ENCODE data around the gene HSPA2.
"Not testable (repeated sequence)": the region's sequence is repeated elsewhere in the genome, so short reads cannot be mapped to it uniquely, and the experiment has no call there.

The HSPA2 gene

DNA sequence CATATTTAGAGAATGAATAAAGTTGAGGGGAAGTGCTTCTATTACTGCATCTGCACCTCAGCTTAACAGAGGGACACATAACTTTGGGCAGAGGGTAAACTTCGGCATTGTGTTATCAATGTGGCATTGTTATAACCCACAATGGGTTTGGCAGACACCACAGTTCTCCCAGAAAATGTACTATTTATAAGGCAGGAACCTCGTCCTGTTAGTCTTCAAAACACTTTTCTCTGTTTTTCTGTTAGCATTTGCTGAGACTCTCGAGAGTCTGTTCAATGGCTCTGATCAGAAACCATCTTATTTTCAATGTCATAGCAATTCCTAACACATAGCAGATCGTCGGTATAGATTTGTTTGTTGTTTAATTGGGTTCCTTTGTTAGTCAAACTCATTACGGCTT, 23.2 kb downstream of the HSPA2 start:
- H3K9me3 Mint-ChIP-seq: no peaks in the 10 kb centered on the region
- H3K36me3 Mint-ChIP-seq (ENCODE audit: low read depth): no peaks in the 10 kb centered on the region
- H3K4me3 Mint-ChIP-seq: no peak overlapping the region
- peaks cover 40% of the 10 kb centered on the region for H3K27me3 Mint-ChIP-seq (ENCODE audit: low read depth)
- H3K27ac Mint-ChIP-seq: no peak overlapping the region
- peaks cover 7% of the 10 kb centered on the region for H3K4me1 Mint-ChIP-seq (ENCODE audit: low read depth)

DNA sequence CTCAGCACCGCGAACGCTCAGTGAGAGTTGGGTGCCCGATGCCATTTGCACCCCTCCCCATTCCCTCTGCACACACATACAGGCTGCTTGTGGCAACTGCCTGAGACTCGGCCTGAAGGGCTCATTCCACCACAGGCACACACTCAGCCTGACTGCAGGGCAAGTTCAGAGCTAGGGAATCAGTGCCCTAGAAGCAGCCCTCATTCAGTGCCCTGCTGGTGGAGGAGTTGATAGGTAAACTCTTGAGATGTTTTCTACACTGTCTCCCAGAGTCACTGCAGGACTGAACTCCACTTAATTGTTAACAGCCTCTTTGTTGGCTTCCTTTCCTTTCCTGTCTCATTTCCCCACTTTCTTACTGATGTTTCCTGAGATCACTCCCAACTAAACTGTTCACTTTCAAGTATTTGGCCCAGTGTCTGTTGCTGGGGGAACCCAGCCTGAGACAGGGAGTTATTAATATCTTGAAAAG, 26.1 kb downstream of the HSPA2 start:
- H3K4me3 Mint-ChIP-seq: no peak overlapping the region
- H3K9me3 Mint-ChIP-seq: no peaks in the 10 kb centered on the region
- peaks cover 2% of the 10 kb centered on the region for H3K4me1 Mint-ChIP-seq (ENCODE audit: low read depth)
- H3K27ac Mint-ChIP-seq: no peak overlapping the region
- peaks cover 40% of the 10 kb centered on the region for H3K27me3 Mint-ChIP-seq (ENCODE audit: low read depth)
- H3K36me3 Mint-ChIP-seq (ENCODE audit: low read depth): no peaks in the 10 kb centered on the region

DNA sequence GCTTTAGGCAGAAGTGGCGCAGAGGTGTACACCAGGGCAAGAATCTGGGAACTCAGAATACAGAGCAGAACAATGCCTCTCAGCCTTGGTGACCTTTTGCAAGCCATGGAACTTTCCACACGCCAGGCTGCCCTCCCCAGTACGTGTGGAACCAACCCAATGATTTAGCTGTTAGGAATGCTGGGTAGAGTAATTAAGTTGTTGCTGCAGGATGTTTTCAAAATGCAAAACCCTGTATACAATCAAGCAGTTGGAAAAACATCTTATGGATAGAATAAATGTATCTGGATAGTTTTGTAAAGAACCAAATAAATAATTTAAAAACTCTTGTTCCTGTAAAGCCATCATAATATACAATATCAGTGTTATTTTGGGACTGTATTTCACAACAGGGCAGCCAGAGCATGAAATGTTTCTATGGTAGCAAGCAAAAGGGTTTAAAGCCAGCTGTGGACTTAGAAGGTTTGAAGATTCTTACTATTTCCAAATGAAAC, 28.6 kb downstream of the HSPA2 start:
- Mint-ChIP-seq H3K9me3 (no peaks in the 10 kb centered on the region), H3K27ac (no peak overlapping the region), H3K36me3 (ENCODE audit: low read depth) (no peaks in the 10 kb centered on the region), H3K27me3 (ENCODE audit: low read depth) (peaks cover 30% of the 10 kb centered on the region), H3K4me3 (no peak overlapping the region), H3K4me1 (ENCODE audit: low read depth) (no peaks in the 10 kb centered on the region)

DNA sequence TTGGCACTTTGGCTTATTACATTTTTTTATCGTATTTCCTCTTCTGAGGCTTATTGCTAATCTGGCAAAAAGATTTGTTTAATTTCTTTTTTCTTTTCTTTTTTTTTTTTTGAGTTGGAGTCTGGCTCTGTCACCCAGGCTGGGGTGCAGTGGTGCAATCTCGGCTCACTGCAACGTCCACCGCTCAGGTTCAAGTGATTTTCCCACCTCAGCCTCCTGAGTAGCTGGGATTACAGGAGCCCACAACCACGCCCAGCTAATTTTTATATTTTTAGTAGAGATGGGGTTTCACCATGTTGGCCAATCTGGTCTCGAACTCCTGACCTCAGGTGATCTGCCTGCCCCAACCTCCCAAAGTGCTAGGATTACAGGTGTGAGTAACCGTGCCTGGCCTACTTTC, 29.1 kb downstream of the HSPA2 start:
- H3K27ac Mint-ChIP-seq; H3K4me3 Mint-ChIP-seq; H3K36me3 Mint-ChIP-seq (ENCODE audit: low read depth); H3K9me3 Mint-ChIP-seq; H3K4me1 Mint-ChIP-seq (ENCODE audit: low read depth): not testable (repeated sequence)
- peaks cover 25% of the 10 kb centered on the region for H3K27me3 Mint-ChIP-seq (ENCODE audit: low read depth)

DNA sequence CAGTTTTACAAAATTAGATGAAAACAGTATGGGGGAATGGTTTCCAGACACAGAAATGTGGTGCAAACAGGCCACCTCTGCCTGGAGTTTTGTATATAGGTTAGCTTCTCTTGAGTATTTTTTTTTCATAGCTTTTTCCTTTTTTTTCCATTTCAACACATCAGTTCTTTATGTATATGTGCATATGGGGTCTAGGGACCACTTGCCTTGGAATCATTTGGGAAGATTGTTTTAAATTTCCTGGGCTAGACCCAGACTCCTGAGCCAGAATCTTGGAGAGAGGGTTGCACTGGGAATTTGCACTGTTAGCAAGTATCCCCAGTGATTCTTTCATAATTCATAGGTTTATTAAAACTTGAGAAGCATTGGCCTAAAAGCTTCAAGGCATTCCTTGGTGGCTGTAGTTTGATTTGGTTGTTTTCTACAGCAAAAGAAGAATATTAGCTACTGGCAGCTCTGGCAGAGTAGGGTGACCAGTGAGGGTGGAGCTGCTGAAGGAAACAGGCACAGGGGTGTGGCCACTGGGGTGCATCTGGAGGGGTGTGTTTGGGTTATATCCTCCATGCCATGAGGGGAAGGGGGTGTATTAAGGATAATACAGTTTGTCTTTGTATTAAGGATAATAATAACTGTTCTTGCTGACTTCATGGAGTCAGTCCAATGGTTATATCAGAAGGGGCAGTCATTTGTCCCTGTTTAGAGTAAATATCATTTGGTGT, 32.0 kb downstream of the HSPA2 start:
- Mint-ChIP-seq H3K4me1 (ENCODE audit: low read depth) (no peaks in the 10 kb centered on the region), H3K27ac (no peak overlapping the region), H3K9me3 (no peaks in the 10 kb centered on the region)

DNA sequence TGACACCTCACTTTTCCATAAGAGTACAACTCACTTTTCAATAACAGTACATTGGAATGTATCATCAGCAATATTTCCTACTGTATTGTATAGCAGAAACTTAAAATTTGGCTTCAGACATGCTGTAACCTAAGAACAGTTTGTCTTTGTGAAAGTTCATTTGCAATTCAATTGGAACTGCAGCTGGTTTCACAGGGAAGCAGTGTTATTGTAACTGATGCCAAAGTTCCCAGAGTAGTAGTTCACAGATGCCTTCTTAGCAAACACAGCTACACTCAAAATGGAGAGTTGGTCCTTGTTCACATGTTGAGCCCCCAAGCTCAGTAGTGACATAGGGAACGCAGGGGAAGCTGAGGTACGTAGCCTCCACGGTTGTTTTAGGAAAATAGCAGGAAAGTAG, 32.6 kb downstream of the HSPA2 start:
- Mint-ChIP-seq H3K36me3 (ENCODE audit: low read depth) (no peaks in the 10 kb centered on the region), H3K27ac (no peak overlapping the region), H3K27me3 (ENCODE audit: low read depth) (peaks cover 6% of the 10 kb centered on the region)

More for the DNA sequence above, 32.0 kb downstream of the HSPA2 start:
- Mint-ChIP-seq H3K36me3 (ENCODE audit: low read depth) (no peaks in the 10 kb centered on the region), H3K4me3 (no peak overlapping the region), H3K27me3 (ENCODE audit: low read depth) (peaks cover 7% of the 10 kb centered on the region)

DNA sequence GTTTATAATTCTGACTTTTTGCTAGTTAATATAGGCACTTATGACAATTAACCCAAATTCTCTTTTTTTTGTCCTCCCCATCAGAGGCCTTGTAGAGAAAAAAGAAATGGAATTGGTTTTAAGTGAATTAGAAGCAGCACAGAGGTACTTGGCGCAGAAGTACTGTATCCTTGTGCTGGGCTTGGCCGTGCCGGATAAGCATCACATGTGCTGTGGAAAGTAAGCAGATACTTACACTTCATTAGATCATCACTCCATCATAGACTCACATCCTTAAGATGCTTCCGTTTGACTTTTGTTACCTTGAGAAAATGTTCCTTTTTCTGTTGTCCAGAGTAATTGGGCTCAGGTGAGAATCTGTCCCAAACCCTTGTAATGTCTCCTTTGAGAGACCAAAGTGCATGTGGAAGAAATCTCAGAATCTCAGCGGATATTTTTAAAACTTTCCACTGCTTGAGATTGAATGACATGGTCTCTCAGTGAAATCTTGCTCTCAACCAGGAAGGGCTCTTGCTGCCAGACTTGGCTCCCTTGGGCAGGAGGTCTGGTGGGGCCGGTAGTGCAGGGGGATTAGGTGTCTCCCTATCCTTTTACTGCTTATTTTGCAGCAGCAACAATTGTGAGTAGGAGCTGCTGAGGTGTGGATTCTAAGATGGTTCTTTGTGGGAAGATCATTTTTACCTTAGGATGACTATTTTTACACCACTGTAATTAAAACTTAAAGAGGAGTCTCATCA, 34.0 kb downstream of the HSPA2 start:
- Mint-ChIP-seq H3K4me1 (ENCODE audit: low read depth) (no peaks in the 10 kb centered on the region), H3K36me3 (ENCODE audit: low read depth) (no peaks in the 10 kb centered on the region), H3K27ac (no peak overlapping the region), H3K9me3 (no peaks in the 10 kb centered on the region), H3K4me3 (no peak overlapping the region), H3K27me3 (ENCODE audit: low read depth) (peaks cover 8% of the 10 kb centered on the region)

More for the DNA sequence above, 32.6 kb downstream of the HSPA2 start:
- Mint-ChIP-seq H3K4me3 (no peak overlapping the region), H3K9me3 (no peaks in the 10 kb centered on the region), H3K4me1 (ENCODE audit: low read depth) (no peaks in the 10 kb centered on the region)

DNA sequence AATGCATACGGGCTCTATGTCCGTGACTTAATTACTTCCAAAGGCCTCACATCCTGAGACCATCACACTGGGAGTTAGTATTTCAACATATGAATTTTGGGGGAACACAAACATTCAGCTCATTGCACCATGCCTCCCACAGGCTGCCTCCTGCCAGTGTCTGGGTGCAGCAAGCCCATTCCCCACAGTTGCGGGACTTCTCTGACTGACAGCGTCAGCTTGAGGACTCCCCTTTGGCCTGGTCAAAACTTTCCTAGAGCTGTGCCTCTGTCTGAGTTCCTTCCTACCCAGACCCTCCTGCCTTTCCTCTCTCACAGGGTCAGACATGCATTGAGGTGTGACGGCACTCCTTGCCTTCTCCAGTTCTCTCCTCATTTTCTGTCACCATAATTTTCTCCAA, 36.7 kb downstream of the HSPA2 start:
- Mint-ChIP-seq H3K36me3 (ENCODE audit: low read depth) (no peaks in the 10 kb centered on the region), H3K27ac (no peak overlapping the region), H3K27me3 (ENCODE audit: low read depth) (peaks cover 5% of the 10 kb centered on the region), H3K9me3 (no peaks in the 10 kb centered on the region), H3K4me3 (no peak overlapping the region), H3K4me1 (ENCODE audit: low read depth) (no peaks in the 10 kb centered on the region)

DNA sequence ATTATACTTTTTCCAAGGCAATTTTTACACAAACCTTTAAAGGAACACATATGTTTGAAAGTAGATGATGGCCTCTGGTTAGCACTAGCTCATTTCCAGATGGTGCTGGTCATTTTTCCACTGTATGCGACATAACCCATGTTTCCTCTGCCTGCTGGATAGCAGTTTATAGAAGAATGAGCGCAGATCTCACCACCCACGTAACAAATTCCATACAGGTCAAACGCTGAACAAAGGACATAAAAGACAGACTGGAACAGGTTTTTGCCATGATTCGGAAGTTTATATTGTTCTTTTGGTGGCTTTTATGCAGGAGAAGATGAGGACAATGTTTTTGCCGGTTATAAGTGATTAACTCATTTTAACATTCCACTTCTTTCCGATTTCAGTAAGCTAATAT, 39.9 kb downstream of the HSPA2 start:
- H3K4me3 Mint-ChIP-seq: no peak overlapping the region
- no peak overlapping the region for H3K27ac Mint-ChIP-seq
- peaks cover 5% of the 10 kb centered on the region for H3K27me3 Mint-ChIP-seq (ENCODE audit: low read depth)
- no peaks in the 10 kb centered on the region for H3K9me3 Mint-ChIP-seq
- H3K36me3 Mint-ChIP-seq (ENCODE audit: low read depth): no peaks in the 10 kb centered on the region
- H3K4me1 Mint-ChIP-seq (ENCODE audit: low read depth): no peaks in the 10 kb centered on the region

DNA sequence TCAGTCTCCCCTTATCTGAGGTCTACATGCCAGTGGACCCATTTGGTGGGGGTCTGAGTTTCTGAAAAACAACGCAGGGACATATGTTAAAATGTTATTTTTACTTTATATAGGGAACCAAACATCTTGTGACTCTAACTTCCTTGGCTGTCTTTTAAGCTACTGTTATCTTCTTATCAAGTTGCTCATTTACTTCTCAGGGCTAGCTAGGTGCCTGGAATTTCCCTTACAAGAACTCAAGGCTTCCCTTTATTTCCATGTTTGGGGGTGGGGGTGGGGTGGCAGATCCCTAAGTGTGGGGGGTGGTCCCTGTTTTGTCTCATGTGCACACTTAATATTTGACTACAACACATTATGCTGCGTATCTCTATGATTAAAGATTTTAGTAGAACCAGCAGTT, 40.8 kb downstream of the HSPA2 start:
- Mint-ChIP-seq H3K4me3 (no peak overlapping the region), H3K27ac (no peak overlapping the region), H3K36me3 (ENCODE audit: low read depth) (no peaks in the 10 kb centered on the region), H3K4me1 (ENCODE audit: low read depth) (no peaks in the 10 kb centered on the region), H3K27me3 (ENCODE audit: low read depth) (peaks cover 5% of the 10 kb centered on the region), H3K9me3 (no peaks in the 10 kb centered on the region)

DNA sequence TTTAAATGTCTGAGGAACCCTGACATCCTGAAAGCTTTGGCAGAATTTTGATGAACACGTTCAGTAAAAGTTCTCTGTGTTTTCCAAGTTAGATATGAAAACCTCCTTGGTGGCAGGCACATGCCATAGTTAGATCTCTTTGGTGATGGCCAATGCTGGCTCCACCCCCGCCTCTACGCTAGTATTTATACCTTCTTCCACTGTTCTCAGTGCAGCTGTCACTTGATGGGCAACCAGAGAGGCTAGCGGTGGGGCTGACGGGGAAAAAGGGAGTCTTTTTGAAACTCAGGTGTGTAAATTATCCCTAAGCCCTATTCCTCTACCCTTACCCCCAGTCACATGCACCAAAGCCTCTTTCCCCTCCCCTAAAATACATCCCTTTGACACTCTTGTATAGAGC, 41.3 kb downstream of the HSPA2 start:
- H3K27ac Mint-ChIP-seq: no peak overlapping the region
- no peaks in the 10 kb centered on the region for H3K36me3 Mint-ChIP-seq (ENCODE audit: low read depth)
- no peaks in the 10 kb centered on the region for H3K9me3 Mint-ChIP-seq
- H3K27me3 Mint-ChIP-seq (ENCODE audit: low read depth): peaks cover 5% of the 10 kb centered on the region
- no peaks in the 10 kb centered on the region for H3K4me1 Mint-ChIP-seq (ENCODE audit: low read depth)
- H3K4me3 Mint-ChIP-seq: no peak overlapping the region

DNA sequence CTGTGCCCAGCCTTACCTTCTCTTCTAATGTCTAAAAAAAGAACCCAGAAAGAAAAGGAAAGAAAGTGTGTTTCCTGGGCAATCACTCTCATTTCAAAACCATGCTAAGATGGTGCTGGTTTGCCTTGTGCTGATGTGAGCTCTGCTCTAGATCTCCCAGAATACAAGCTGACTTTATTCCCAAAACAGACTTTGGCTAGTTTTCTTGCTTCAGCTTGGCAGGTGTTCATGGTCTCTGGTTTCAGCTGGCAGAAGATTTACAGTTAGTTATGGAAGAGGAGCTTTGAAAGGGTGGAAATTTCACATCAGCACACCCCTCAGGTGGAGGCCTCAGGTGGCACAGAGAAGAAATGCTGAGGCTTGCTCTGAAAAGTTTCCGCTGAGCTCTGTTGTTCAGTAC, 43.6 kb downstream of the HSPA2 start:
- no peak overlapping the region for H3K27ac Mint-ChIP-seq
- H3K9me3 Mint-ChIP-seq: no peaks in the 10 kb centered on the region
- no peaks in the 10 kb centered on the region for H3K4me1 Mint-ChIP-seq (ENCODE audit: low read depth)
- H3K36me3 Mint-ChIP-seq (ENCODE audit: low read depth): no peaks in the 10 kb centered on the region
- no peak overlapping the region for H3K4me3 Mint-ChIP-seq
- H3K27me3 Mint-ChIP-seq (ENCODE audit: low read depth): peaks cover 4% of the 10 kb centered on the region

DNA sequence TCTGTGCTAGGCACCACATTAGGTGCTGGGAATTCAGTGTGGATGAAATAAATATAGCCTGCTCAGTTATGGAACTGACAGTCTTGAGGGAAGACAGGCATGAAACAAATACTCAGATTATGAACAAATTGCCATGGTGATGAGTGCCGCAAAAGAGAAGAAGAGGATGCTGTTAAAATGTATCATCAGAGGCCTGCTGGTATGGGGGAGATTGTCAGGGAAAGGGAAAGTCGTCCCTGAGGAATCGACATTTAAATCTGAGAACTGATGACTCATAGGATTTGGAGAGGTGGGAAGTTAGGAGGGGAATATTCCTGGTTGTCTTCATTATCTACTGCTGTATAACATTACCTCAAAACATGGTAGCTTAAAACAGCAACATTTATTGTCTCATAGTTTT, 51.3 kb downstream of the HSPA2 start:
- no peaks in the 10 kb centered on the region for H3K36me3 Mint-ChIP-seq (ENCODE audit: low read depth)

More for the DNA sequence above, 51.3 kb downstream of the HSPA2 start:
- no peaks in the 10 kb centered on the region for H3K9me3 Mint-ChIP-seq
- peaks cover 29% of the 10 kb centered on the region for H3K27me3 Mint-ChIP-seq (ENCODE audit: low read depth)
- no peaks in the 10 kb centered on the region for H3K4me1 Mint-ChIP-seq (ENCODE audit: low read depth)
- H3K4me3 Mint-ChIP-seq: no peak overlapping the region
- H3K27ac Mint-ChIP-seq: no peak overlapping the region

Data from T-helper 1 cell treated with Interleukin-12 subunit alpha and Interleukin-12 subunit beta and Interleukin-4 antibody, amounts not matched to agents 30 μg/mL and 1 μg/mL, for 36 hours (primary cell).